GM21619 (cell line): ENCODE measurements around the gene OR1S1.
"Not testable (repeated sequence)": the region's sequence is repeated elsewhere in the genome, so short reads cannot be mapped to it uniquely, and the experiment has no call there.

Experiments
- ATAC-seq: cut with Tn5 transposase; IDR thresholded peaks from one replicate; pipeline ENCODE4 v1.9.1; 2021; ENCODE audit not compliant: unreplicated experiment

Gene OR1S1

DNA sequence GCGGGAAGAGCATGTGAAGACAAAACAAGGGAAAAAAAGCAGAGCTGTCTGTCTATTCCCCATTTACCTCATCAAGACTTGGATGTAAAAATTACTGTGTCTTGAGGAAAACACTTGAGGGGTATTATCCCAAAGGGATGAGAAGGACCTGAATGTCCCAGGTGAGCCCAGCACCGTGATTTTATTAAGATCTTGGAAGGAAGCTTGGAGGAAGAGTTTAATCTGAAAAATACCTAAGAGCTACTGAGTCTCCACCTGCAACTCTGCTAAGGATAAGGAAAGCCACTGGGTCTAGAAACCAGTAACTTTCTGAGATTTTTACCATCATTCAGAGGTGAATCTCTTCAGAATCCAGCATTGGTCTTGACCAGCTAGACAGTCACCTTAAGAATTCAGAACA lies at the start of gene OR1S1:
Gene OR1S1 (plus strand): TSS at position 301 of the 400 bp plus-strand sequence.
- not testable (repeated sequence) for ATAC-seq

DNA sequence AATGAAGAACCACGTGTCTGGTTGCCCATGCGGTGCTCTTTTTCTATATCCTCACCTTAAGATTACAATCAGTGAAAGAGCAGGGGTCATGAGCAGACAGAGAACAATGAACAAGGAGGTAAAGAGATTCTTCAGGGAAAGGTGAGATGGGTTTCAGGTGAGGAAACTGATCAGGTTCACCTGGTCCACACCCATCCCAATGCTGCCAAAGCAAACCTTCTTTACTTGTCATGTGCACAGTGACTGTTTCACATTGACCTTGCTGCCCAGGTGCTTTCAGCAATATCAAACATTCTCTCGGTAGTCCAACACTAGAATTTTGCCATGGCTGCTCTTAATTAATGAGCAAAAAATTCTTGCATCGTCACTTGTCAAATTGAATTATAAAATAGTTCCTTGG lies 48.1 kb upstream of the OR1S1 start:
- ATAC-seq, result no peak

DNA sequence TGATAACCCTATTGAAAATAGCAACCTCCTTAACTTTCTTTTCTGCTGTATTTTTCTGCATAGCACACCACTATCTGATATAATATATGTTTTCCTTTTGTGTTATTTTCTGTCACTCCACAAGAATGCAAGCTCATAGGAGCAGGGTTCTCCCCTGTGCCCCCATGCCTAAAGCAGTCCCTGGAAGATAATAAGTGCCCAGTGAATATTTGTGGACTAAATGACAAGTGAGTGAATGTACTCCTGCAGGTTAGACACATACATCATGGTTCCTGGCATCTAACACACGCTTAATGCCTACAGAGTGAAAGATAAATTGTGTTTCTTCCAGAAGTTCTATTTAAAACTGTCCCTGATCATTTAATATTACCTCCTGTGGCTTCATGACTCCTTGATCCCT lies 47.5 kb upstream of the OR1S1 start:
- no peak for ATAC-seq

- no peak for ATAC-seq
Observed at GRCh38 chr11:58165504-58166106, 46.9 kb upstream of the OR1S1 start.

- no peak for ATAC-seq
Observed at GRCh38 chr11:58177409-58178054, 35.0 kb upstream of the OR1S1 start.

GRCh38 chr11:58178444-58178843 lies 34.1 kb upstream of the OR1S1 start:
- ATAC-seq, result no peak

- ATAC-seq, result no peak
Observed at GRCh38 chr11:58179648-58180047, 32.9 kb upstream of the OR1S1 start.

- no peak for ATAC-seq
Observed at GRCh38 chr11:58186938-58187337, 25.6 kb upstream of the OR1S1 start.

GRCh38 chr11:58188770-58189169 lies 23.8 kb upstream of the OR1S1 start, which contains the start of gene OR9Q2:
TSS of gene OR9Q2 (plus strand) at chr11:58189070. CDS start at chr11:58190491, 1,421 bp downstream.
- ATAC-seq, result no peak

DNA sequence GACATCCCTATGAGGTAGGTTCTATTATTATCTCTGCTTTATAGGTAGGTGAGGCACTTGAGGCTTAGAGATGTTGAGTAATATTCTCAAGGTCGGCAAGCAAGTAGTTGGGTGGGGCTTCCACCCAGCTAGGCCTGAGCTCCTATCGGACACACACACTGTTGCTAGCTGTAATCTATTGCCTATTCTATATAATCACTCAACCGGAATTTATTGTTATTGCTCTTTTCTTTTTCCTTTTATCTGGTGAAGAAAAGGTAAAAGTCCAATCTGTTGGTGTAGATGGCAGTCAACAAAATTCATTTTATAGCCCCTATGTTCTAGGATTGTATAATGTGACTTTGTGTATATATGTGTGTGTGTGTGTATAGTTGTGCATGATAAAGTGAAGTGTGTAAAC lies 20.3 kb upstream of the OR1S1 start:
- ATAC-seq, result no peak

GRCh38 chr11:58193391-58193790 lies 19.1 kb upstream of the OR1S1 start:
- ATAC-seq, result no peak

GRCh38 chr11:58195939-58196338 lies 16.6 kb upstream of the OR1S1 start:
- ATAC-seq, result no peak

DNA sequence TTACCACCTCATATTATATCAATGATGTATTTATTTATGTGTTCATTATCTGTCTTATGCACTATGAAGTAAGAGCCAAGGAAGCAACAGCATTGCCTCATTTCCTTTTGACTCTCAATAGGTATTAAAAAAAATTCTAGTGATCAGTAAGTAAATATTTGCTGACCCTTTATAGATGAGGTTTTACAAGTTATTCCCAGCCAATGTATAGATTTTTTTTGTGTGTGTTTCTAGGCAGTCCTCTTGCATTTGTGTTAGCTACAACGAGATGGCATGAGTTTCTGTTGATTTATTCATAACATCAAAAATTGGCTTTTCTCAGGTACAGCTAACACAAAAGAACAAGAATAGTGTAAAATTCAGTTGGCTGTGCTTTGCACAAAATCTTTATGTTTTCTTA lies 13.2 kb upstream of the OR1S1 start:
- no peak for ATAC-seq

DNA sequence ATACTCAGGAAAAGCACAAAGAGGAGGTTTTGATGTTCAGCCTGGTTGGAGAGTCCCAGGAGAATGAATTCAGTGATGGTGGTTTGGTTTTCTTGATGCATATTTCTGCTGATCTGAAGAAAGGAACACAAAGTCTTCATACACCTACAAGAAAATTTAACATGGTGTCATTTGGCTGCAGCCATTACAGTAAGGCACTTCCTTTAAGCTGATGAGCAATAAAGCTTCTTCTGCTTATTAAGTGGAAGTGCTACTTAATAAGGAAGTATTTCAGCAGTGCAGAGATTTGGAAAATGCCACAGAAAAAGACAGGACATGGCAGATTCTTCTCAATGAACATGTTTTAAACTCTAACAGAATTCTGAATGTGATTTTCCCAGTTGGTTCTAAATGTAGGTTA lies 8.5 kb upstream of the OR1S1 start, which contains the start of gene OR1S2:
Gene OR1S2 (minus strand): TSS at position 101 of the 400 bp plus-strand sequence. CDS start 0 bp downstream, at position 101.
- no peak for ATAC-seq

DNA sequence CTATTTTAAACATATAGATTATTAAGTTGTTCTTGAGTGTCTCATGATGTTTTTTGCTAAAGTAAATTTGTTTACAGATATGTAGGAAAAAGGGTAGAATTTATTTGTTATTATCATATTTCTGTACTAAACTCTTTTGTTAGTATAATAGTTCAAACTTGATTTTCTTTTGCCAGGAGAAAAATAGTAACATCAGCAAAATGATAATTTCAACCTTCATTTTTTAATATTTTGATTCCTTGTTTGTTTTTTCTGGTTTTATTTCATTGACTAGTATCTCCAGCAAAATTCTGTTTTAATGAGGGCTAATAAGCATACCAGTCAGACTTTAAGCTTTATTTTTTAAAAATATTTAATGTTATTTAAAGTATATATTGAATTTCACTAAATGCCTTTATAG lies 4.0 kb downstream of the OR1S1 start:
- no peak for ATAC-seq

GRCh38 chr11:58222721-58223120 lies 10.2 kb downstream of the OR1S1 start:
- ATAC-seq, result no peak

DNA sequence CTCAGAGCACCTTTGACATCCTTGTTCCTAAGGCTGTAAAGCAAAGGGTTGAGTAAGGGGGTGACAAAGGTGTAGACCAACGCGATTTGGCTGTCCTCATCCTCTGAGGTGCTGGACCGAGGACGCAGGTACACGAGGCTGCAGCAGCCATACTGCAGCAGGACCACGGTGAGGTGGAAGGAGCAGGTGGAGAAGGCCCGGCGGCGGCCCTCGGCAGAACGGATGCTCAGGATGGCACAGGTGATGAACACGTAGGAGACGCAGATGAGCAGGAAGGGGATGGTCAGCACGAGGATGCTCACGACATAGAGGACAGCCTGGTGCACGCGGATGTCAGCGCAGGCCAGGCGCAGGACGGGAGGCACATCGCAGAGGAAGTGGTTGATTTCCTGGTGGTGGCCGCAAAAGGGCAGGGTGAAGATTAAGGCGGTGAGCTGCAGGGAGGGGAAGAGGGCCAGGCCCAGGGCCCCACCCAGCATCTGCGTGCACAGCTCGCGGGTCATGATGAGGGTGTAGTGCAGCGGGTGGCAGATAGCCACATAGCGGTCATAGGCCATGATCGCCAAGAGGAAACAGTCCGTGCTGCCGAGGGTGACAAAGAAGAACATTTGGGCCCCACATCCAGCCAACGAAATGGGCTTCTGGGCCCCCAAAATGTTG lies 15.6 kb downstream of the OR1S1 start:
- no peak for ATAC-seq

GRCh38 chr11:58243954-58244353 lies 31.4 kb downstream of the OR1S1 start:
- ATAC-seq, result no peak

DNA sequence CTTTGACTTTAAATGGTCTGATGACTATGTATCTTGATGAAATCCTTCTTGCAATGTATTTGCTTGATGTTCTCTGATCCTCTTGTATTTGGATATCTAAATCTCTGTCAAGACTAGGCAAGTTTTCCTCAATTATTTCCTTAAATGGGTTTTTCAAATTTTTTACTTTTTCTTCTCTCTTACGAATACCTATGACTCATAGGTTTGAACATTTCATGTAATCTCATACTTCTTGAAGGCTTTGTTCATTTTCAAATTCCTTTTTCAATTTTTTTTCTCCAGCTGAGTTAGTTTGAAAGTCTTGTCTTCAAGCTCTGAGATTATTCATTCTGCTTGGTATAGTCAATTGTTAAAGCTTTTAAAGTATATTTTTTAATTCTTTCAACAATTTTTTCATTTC lies 42.4 kb downstream of the OR1S1 start:
- ATAC-seq, result no peak

- ATAC-seq, result no peak
Observed at GRCh38 chr11:58259983-58260382, 47.5 kb downstream of the OR1S1 start.
